Measurements from ENCODE around the gene APMAP. TPM values are rescaled to one million over a fixed set of nuclear protein-coding genes. Genes with fewer than 3 reads are reported as not detected.
A peak's percentile ranks its signal among the peaks of the same experiment; 100 is the strongest.

Gene APMAP
- total RNA-seq, 1 experiment from 2014 or later, result 67.8 TPM

GRCh38 chr20:25033265-25033923 is 40.8 kb upstream of the APMAP start:
- no peaks in the 10 kb centered on the region for H3K27me3 ChIP-seq (ENCODE audit: insufficient read depth, low read length)
- H4K20me1 ChIP-seq (ENCODE audit: control insufficient read depth, insufficient read depth, insufficient read length), result no peaks in the 10 kb centered on the region
- H3K27ac ChIP-seq (ENCODE audit: insufficient read length, low read depth, low read length), result no peak overlapping the region
- no peak for TF ChIP-seq CTCF (conservative IDR thresholded peaks at IDR 0.05)
- no peak overlapping the region for H2BK5ac ChIP-seq (ENCODE audit: insufficient read length, low read length)
- no peak for DNase-seq
- no peak overlapping the region for H2BK20ac ChIP-seq (ENCODE audit: low read depth, low read length, poor library complexity, severe bottlenecking)
- H3K9me3 ChIP-seq (ENCODE audit: control insufficient read depth, low read depth, low read length), result no peaks in the 10 kb centered on the region
- Mint-ChIP-seq H3K27ac (peak overlapping the region in 1 of 3 experiments; percentile 20; a peak in 1 of 7 replicates), H3K4me3 (no peak overlapping the region), H3K4me1 (peaks cover 16% of the 10 kb centered on the region in 2 experiments), H3K36me3 (ENCODE audit: insufficient read depth in 1 of 3, low read depth in 3 of 3) (peaks cover 0 to 2% (median 0%) of the 10 kb centered on the region in 3 experiments; a peak in 1 of 7 replicates), H3K9me3 (no peaks in the 10 kb centered on the region), H3K27me3 (ENCODE audit: low read depth) (peaks cover 20% of the 10 kb centered on the region)
- H3K79me1 ChIP-seq (ENCODE audit: insufficient read depth, low read depth, low read length, poor library complexity, severe bottlenecking), result no peaks in the 10 kb centered on the region
- no peak overlapping the region for H4K5ac ChIP-seq (ENCODE audit: insufficient read length, low read depth, low read length)
- H3T11ph ChIP-seq (ENCODE audit: low read length), result no peak overlapping the region
- H3K4me1 ChIP-seq (ENCODE audit: insufficient read depth, low read length), result no peaks in the 10 kb centered on the region; the same call in 1 of the 2 replicates
- H2BK120ac ChIP-seq (ENCODE audit: low read depth, low read length, poor library complexity, severe bottlenecking), result no peak overlapping the region
- no peak overlapping the region for H3K14ac ChIP-seq (ENCODE audit: insufficient read depth, low read length)
- H3K56ac ChIP-seq (ENCODE audit: insufficient read length, low read depth, low read length), result no peak overlapping the region
- H3K23ac ChIP-seq (ENCODE audit: insufficient read length, low read depth, low read length), result no peak overlapping the region
- no peaks in the 10 kb centered on the region for H3K79me2 ChIP-seq (ENCODE audit: insufficient read depth, low read length)
- WGBS (ENCODE audit: extremely low coverage, insufficient read length, low lambda C conversion rate), result no CpG with 5 or more reads among the region's 6 CpGs
- no peak overlapping the region for H3K4ac ChIP-seq (ENCODE audit: low read depth, low read length)
- no peak overlapping the region for H2BK12ac ChIP-seq (ENCODE audit: insufficient read length, low read depth, low read length)
- no peak overlapping the region for H4K8ac ChIP-seq (replicated peaks; ENCODE audit: insufficient read length, low read depth, low read length)
- H2BK15ac ChIP-seq (ENCODE audit: low read depth, low read length), result no peak overlapping the region
- no peak overlapping the region for H3K9ac ChIP-seq (ENCODE audit: extremely low read depth, insufficient read length, low read length)
- H4K91ac ChIP-seq (ENCODE audit: insufficient read length, low read depth, low read length), result no peak overlapping the region
- H3K18ac ChIP-seq (ENCODE audit: insufficient read length, low read depth, low read length), result no peak overlapping the region
- no peak overlapping the region for H3K4me2 ChIP-seq (ENCODE audit: insufficient read depth, insufficient read length, low read length)
- no peak overlapping the region for H2AK5ac ChIP-seq (ENCODE audit: insufficient read length, low read length)
- H3K23me2 ChIP-seq (ENCODE audit: insufficient read length, low read depth, low read length, poor library complexity, severe bottlenecking), result no peaks in the 10 kb centered on the region
- no peak overlapping the region for H2AFZ ChIP-seq (ENCODE audit: low read length)
